Astrocyte of the cerebellum (primary cell): Measurements from ENCODE around the gene SLC22A17.

Experiments
- DNase-seq: peaks from one replicate; pipeline ENCODE4 v3.0.0-alpha.2; 2011; ENCODE audit warnings: low read depth
- H3K4me3 ChIP-seq: 2 replicates; pipeline ENCODE4 v1.5.1; 2011; ENCODE audit warnings: mild to moderate bottlenecking, low read depth, low read length, moderate library complexity
- CTCF ChIP-seq: IDR thresholded peaks from 2 replicates; pipeline ENCODE4 v1.5.1; 2012; ENCODE audit warnings: low read length, low read depth, moderate library complexity, mild to moderate bottlenecking; ENCODE audit errors: missing control alignments
- in situ Hi-C: cut with HindIII; loops from 2 replicates; pipeline ENCODE4 v1.10.0; 2017; ENCODE audit warnings: low sequenced_read_pairs

SLC22A17 gene

GRCh38 chr14:23297096-23297495, 55.6 kb downstream of the SLC22A17 start:
- no peak for DNase-seq
- no peak for TF ChIP-seq CTCF
- no peak overlapping the region for H3K4me3 ChIP-seq
- in situ Hi-C loops, result no loop called here
